Activated CD4-positive, alpha-beta memory T cell treated with anti-CD3 and anti-CD28 coated beads, Interleukin-2, amount 10 ng/mL, durations not matched to agents 7 days and 5 days (primary cell): ENCODE measurements around the gene SNX6. TPM values are rescaled to one million over a fixed set of nuclear protein-coding genes. Genes with fewer than 3 reads are reported as not detected.
"Not testable (repeated sequence)": the region's sequence is repeated elsewhere in the genome, so short reads cannot be mapped to it uniquely, and the experiment has no call there.

Experiments used
- CTCF ChIA-PET: fragments of 350-600 bp; sonication (Branson Sonifier 250); formaldehyde crosslinking; loops from one replicate; lab custom pipeline; 2021; ENCODE audit warnings: antibody characterized with exemption, inconsistent platforms; lab: Charles Lee
- POLR2A ChIA-PET: fragments of 350-600 bp; sonication (Branson Sonifier 250); formaldehyde crosslinking; loops from one replicate; lab custom pipeline; 2021; ENCODE audit warnings: antibody characterized with exemption; lab: Charles Lee
- DNase-seq: peaks from one replicate; pipeline ENCODE4 v3.0.0-alpha.2; 2020
- H3K27ac Mint-ChIP-seq: one replicate; pipeline ENCODE4 v1.8.0; 2021; ENCODE audit warnings: mild to moderate bottlenecking, mixed read lengths
- H3K27me3 Mint-ChIP-seq: one replicate; pipeline ENCODE4 v1.8.0; 2021; ENCODE audit warnings: mixed read lengths
- H3K36me3 Mint-ChIP-seq: one replicate; pipeline ENCODE4 v1.8.0; 2021; ENCODE audit warnings: low read depth, mixed read lengths
- H3K4me1 Mint-ChIP-seq: one replicate; pipeline ENCODE4 v1.8.0; 2021; ENCODE audit warnings: mixed read lengths
- H3K4me3 Mint-ChIP-seq: one replicate; pipeline ENCODE4 v1.8.0; 2021; ENCODE audit warnings: mild to moderate bottlenecking, mixed read lengths
- H3K9me3 Mint-ChIP-seq: one replicate; pipeline ENCODE4 v1.8.0; 2021; ENCODE audit warnings: mixed read lengths
- total RNA-seq, 2 experiments: library from RNA; stranded (reverse); gene quantifications; one replicate each; pipeline ENCODE4 v1.2.3, GENCODE V29; 2021

Gene SNX6
- total RNA-seq, 2 experiments from 2014 or later, result 112 to 117 TPM

- H3K36me3 Mint-ChIP-seq, result peaks cover 59% of the 10 kb centered on the region
- H3K9me3 Mint-ChIP-seq, result no peaks in the 10 kb centered on the region
- ChIA-PET CTCF (no interaction called here), POLR2A (no interaction called here)
- DNase-seq, result no peak
- no peaks in the 10 kb centered on the region for H3K27me3 Mint-ChIP-seq
- no peak overlapping the region for H3K4me3 Mint-ChIP-seq
- H3K4me1 Mint-ChIP-seq, result peaks cover 4% of the 10 kb centered on the region
- H3K27ac Mint-ChIP-seq, result no peak overlapping the region
These were observed 37.3 kb downstream of the SNX6 start for GRCh38 chr14:34592623-34593022.

- peaks cover 53% of the 10 kb centered on the region for H3K36me3 Mint-ChIP-seq
- ChIA-PET POLR2A (interaction anchor here (0.9 kb wide), 1 partner anchor 13 kb away, joined by 3 read pairs; no protein-coding TSS in a partner anchor), CTCF (no interaction called here)
These were observed 46.4 kb downstream of the SNX6 start for GRCh38 chr14:34583525-34583924.

GRCh38 chr14:34582117-34582680 is 47.7 kb downstream of the SNX6 start:
- ChIA-PET POLR2A (interaction anchor here (1.0 kb wide), 1 partner anchor 8 kb away, joined by 3 read pairs; no protein-coding TSS in a partner anchor), CTCF (no interaction called here)
- no peak overlapping the region for H3K27ac Mint-ChIP-seq
- H3K4me3 Mint-ChIP-seq, result no peak overlapping the region
- H3K9me3 Mint-ChIP-seq, result no peaks in the 10 kb centered on the region
- no peak for DNase-seq
- no peaks in the 10 kb centered on the region for H3K27me3 Mint-ChIP-seq
- no peaks in the 10 kb centered on the region for H3K4me1 Mint-ChIP-seq
- peaks cover 56% of the 10 kb centered on the region for H3K36me3 Mint-ChIP-seq

More at GRCh38 chr14:34583525-34583924, 46.4 kb downstream of the SNX6 start:
- H3K4me1 Mint-ChIP-seq, result peaks cover 4% of the 10 kb centered on the region
- no peak overlapping the region for H3K4me3 Mint-ChIP-seq
- H3K27ac Mint-ChIP-seq, result no peak overlapping the region
- H3K27me3 Mint-ChIP-seq, result no peaks in the 10 kb centered on the region
- no peak for DNase-seq
- no peaks in the 10 kb centered on the region for H3K9me3 Mint-ChIP-seq

- Mint-ChIP-seq H3K27me3 (no peaks in the 10 kb centered on the region), H3K36me3 (peaks cover 53% of the 10 kb centered on the region), H3K9me3 (no peaks in the 10 kb centered on the region), H3K4me1 (no peaks in the 10 kb centered on the region), H3K4me3 (no peak overlapping the region), H3K27ac (no peak overlapping the region)
- POLR2A ChIA-PET, result no interaction called here
- no peak for DNase-seq
- CTCF ChIA-PET, result no interaction called here
These were observed 49.6 kb downstream of the SNX6 start for GRCh38 chr14:34580381-34580780.

GRCh38 chr14:34571771-34572170 is 58.2 kb downstream of the SNX6 start:
- H3K27ac Mint-ChIP-seq, result no peak overlapping the region
- no peak overlapping the region for H3K4me3 Mint-ChIP-seq
- H3K9me3 Mint-ChIP-seq, result no peaks in the 10 kb centered on the region
- POLR2A ChIA-PET, result no interaction called here
- H3K36me3 Mint-ChIP-seq, result peaks cover 50% of the 10 kb centered on the region
- CTCF ChIA-PET, result no interaction called here
- H3K4me1 Mint-ChIP-seq, result no peaks in the 10 kb centered on the region
- H3K27me3 Mint-ChIP-seq, result no peaks in the 10 kb centered on the region
- no peak for DNase-seq

- ChIA-PET CTCF (no interaction called here), POLR2A (no interaction called here)
- Mint-ChIP-seq H3K36me3 (peaks cover 54% of the 10 kb centered on the region), H3K4me3 (no peak overlapping the region), H3K4me1 (no peaks in the 10 kb centered on the region), H3K27ac (no peak overlapping the region), H3K27me3 (no peaks in the 10 kb centered on the region), H3K9me3 (no peaks in the 10 kb centered on the region)
- DNase-seq, result no peak
These were observed 60.2 kb downstream of the SNX6 start for GRCh38 chr14:34569750-34570149.

GRCh38 chr14:34568803-34569202 is 61.1 kb downstream of the SNX6 start:
- Mint-ChIP-seq H3K27ac (no peak overlapping the region), H3K4me1 (no peaks in the 10 kb centered on the region), H3K36me3 (peaks cover 58% of the 10 kb centered on the region), H3K9me3 (no peaks in the 10 kb centered on the region), H3K27me3 (no peaks in the 10 kb centered on the region), H3K4me3 (no peak overlapping the region)
- DNase-seq, result no peak
- ChIA-PET CTCF (no interaction called here), POLR2A (no interaction called here)

- no peak overlapping the region for H3K4me3 Mint-ChIP-seq
- no peak for DNase-seq
- H3K27ac Mint-ChIP-seq, result no peak overlapping the region
- POLR2A ChIA-PET, result no interaction called here
- CTCF ChIA-PET, result no interaction called here
- H3K4me1 Mint-ChIP-seq, result no peaks in the 10 kb centered on the region
- peaks cover 30% of the 10 kb centered on the region for H3K36me3 Mint-ChIP-seq
- H3K27me3 Mint-ChIP-seq, result no peaks in the 10 kb centered on the region
- H3K9me3 Mint-ChIP-seq, result no peaks in the 10 kb centered on the region
These were observed 67.2 kb downstream of the SNX6 start for GRCh38 chr14:34562776-34563150.

- peaks cover 24% of the 10 kb centered on the region for H3K36me3 Mint-ChIP-seq
- CTCF ChIA-PET, H3K4me3 Mint-ChIP-seq, H3K9me3 Mint-ChIP-seq, POLR2A ChIA-PET, H3K4me1 Mint-ChIP-seq, H3K27ac Mint-ChIP-seq, DNase-seq, H3K27me3 Mint-ChIP-seq: not testable (repeated sequence)
These were observed 67.7 kb downstream of the SNX6 start for GRCh38 chr14:34562037-34562775.

- H3K9me3 Mint-ChIP-seq, H3K27ac Mint-ChIP-seq, CTCF ChIA-PET, POLR2A ChIA-PET, H3K4me3 Mint-ChIP-seq, H3K27me3 Mint-ChIP-seq, DNase-seq, H3K36me3 Mint-ChIP-seq: not testable (repeated sequence)
- H3K4me1 Mint-ChIP-seq, result peaks cover 14% of the 10 kb centered on the region
These were observed 73.5 kb downstream of the SNX6 start for GRCh38 chr14:34556498-34556829.

GRCh38 chr14:34555583-34556497 is 74.1 kb downstream of the SNX6 start:
- CTCF ChIA-PET, POLR2A ChIA-PET: not testable (repeated sequence)
- peaks cover 16% of the 10 kb centered on the region for H3K4me1 Mint-ChIP-seq

GRCh38 chr14:34554540-34555250 is 75.3 kb downstream of the SNX6 start:
- ChIA-PET POLR2A (interaction anchor here (0.9 to 1.4 kb wide), 5 partner anchors 11 to 850 kb away, joined by 3 to 8 read pairs (median 4); partner anchors contain the start of gene NFKBIA), CTCF (interaction anchor here (0.9 kb wide), 1 partner anchor 14 kb away, joined by 3 read pairs; no protein-coding TSS in a partner anchor)
- H3K4me3 Mint-ChIP-seq, result peak overlapping the region; percentile 3
- peaks cover 19% of the 10 kb centered on the region for H3K4me1 Mint-ChIP-seq
- H3K27me3 Mint-ChIP-seq, result no peaks in the 10 kb centered on the region
- peak overlapping the region; percentile 29 for H3K27ac Mint-ChIP-seq
- H3K9me3 Mint-ChIP-seq, result no peaks in the 10 kb centered on the region
- no peak for DNase-seq
- no peaks in the 10 kb centered on the region for H3K36me3 Mint-ChIP-seq

More at GRCh38 chr14:34555583-34556497, 74.1 kb downstream of the SNX6 start:
- DNase-seq, H3K27me3 Mint-ChIP-seq, H3K36me3 Mint-ChIP-seq, H3K27ac Mint-ChIP-seq, H3K9me3 Mint-ChIP-seq, H3K4me3 Mint-ChIP-seq: not testable (repeated sequence)
